Measurements from ENCODE around the gene FOXR1. TPM values are rescaled to one million over a fixed set of nuclear protein-coding genes. Genes with fewer than 3 reads are reported as not detected.
A peak's percentile ranks its signal among the peaks of the same experiment; 100 is the strongest.

The FOXR1 gene, protein sequence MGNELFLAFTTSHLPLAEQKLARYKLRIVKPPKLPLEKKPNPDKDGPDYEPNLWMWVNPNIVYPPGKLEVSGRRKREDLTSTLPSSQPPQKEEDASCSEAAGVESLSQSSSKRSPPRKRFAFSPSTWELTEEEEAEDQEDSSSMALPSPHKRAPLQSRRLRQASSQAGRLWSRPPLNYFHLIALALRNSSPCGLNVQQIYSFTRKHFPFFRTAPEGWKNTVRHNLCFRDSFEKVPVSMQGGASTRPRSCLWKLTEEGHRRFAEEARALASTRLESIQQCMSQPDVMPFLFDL
- not detected for total RNA-seq (ENCODE audit: insufficient read depth, low replicate concordance)

DNA sequence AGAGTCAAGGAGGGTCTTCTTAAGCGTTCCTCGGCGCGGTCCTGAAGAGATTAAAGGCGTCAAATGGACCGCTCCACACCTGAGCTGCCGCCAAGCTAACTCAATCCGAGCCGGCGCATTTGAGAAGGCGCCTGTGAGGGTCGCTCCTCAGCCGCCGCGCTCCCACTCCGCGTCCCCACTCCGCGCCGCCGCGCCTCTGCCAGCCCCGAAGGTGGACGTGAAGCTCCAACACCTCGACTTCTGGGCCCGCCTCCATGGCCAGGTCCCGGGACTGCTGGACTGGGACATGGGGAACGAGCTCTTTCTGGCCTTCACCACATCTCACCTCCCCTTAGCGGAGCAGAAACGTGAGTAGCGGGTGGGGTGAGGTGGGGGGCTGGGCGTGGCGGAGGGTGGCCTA is at the start of gene FOXR1:
Gene FOXR1, plus strand, starts transcription at position 116 of the 400 bp plus-strand sequence. Its CDS starts 171 bp downstream, at position 287.
- no peak for DNase-seq (ENCODE audit: low spot score)

DNA sequence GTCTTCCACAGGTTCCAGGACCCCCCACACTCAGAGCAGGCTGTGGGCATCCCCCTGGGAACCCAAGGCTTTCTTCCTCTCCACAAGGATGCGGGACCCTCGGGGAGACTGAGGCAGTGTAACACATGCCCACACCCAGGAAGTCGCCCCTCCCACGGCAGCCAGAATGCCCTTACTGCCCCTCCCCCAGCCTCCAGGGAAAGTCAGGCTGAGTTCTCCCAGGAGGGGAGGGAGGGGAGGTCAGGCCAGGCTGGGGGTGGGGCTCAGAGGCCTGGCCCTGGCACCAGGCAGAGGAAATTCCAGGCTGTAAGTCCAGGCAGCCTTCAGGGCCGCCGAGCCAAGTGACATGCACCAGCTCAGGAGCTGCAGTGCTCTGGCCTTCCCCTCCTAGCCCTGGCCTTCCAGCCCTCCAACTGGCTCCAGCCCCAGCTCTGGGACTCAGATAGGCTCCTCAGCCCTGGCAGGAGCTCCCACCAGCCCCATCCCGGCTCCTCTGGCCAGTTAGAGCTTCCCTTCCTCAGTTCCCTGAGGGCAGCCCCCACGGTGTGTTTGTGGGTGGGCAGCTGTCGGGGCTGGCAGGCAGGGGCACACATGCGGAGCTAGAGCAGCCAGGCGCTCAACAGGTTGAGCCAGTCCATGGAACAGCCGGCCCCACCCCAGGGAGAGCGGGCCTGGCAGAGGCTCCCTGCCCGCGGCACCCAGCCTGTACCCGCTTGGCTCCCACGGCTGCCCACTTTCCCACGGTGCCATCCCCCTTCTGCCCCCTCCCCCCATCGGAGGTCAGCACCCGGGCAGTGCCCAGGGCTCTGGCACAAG is 49.4 kb upstream of the FOXR1 start:
- peak; percentile 90 for DNase-seq (ENCODE audit: low spot score)

DNA sequence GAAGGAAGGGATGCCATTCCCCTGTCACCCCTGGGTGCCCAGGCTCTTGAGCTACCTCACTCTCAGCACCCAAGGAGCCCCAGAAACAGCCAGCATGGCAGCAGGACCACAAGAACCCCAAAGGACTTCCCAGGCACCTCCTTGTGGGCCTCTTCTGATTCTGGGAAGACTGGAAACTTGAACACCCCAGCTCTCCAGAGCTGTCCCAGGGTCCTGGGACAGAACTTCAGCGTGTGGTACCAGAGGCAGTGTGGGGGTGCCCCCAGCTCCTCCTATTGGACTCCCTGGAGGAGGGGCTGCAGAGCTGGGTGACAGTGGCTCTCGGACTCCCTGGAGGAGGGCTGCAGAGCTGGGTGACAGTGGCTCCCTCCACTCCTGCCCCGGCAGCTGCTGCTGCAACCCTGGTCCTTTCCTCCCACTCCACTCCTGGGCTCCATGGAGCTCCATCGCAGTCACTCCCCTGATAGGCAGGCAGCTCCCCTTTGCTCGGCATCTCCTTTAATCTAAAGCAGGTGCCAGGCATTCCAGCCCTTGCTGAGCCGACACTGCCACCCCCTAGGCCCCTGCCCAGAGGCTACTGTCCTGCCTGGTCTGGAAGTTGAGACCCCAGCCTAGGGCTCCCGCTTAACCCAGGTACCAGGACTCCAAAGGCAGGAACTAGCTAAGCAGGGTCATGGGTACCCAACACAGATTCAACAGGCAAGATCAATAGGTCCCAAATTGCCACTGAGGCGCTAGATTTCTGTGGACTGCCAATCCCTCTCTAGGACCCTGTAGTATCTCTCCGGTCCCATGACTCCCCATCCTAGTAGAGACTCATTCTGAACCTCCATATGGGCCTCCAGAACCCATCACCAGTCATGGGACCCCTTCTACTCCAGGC is 48.6 kb upstream of the FOXR1 start:
- DNase-seq (ENCODE audit: low spot score) = no peak

DNA sequence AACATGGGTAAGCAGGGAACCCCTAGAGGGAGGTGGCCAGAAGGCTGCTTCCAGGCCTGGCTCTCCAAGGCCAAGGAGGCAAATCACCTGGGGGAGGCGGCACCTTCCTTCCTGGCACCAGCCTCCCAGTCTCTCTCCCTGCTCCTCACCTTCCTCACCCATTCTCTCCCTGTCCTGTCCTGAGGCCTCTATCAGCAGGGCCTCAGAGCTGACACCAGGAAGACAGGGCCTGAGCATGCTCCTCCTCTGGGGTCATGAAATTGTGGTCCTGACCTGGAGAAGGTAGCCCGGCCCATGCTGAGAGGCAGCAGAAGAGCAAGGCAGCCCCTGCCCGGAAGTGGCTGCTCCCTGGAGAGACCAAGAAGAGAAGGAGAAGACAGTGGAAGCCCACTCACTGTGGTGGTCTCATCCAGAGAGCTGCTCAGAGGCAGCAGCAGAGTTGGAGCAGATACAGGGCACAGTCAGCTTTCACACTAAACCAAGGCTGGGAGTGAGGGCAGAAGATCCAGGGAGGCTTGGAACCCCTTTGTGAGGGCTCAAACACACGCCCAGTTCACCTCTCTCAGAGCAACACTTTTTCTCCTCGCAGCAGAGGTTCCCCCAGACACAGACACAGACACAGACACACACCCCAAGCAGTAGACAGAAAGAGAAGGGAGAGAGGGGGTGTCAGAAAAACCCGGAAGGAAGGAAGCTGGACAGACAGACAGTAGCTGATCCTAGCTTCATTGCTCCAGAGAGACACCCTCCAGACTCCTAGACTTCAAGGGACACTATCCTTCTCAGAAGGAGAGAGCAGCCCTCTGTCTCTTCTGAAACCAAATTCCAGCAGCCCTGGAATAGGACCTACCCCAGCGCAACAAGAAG is 47.6 kb upstream of the FOXR1 start:
- DNase-seq (ENCODE audit: low spot score) = no peak

DNA sequence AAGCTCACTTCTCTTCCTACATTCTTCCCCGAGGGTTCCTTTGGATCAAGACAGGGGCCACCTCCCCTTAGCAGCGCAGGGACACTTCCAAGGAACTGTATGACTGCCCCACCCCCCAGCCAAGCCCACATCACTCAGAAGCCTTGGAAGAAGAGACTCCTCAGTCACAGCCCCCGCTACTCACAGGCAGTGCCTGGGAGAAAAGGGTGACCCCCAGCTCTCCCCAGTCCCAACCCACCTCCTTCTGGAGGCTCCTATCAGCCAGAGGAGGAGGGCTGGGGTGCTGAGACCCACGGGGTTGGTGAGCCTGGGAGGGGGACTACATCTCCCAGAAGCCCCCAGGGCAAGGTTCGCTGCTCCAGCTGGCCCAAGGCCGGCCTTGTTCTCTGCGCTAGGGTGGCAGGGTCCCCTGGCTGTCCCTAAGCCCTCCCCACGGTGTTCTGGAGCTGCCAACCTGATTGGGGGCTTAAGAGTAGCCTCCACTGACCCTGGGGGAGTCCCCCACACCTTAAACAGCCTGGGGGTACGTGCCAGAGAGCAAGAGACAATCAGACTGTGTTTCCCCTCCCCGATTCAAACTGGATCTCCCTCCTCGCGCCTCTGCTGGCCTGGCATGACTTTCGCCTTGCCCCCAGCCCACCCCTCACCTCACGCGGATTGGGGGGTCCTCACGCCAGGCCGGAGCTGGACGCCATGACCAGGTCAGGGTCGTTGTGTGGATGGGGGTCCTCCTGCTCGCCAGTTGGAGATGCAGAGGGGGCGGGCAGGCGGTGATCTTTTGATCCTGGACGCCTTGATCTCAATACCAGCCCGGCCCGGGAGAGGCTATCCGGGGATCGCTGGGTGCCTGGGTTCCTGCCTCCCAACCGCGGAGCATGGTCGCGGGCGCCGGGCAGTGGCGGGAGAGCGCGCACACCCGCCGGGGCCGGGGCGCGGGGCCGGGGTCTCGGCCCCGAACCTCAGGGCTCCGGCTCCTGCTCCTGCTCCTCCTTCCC is 46.7 kb upstream of the FOXR1 start:
- DNase-seq (ENCODE audit: low spot score) = peak; percentile 69

DNA sequence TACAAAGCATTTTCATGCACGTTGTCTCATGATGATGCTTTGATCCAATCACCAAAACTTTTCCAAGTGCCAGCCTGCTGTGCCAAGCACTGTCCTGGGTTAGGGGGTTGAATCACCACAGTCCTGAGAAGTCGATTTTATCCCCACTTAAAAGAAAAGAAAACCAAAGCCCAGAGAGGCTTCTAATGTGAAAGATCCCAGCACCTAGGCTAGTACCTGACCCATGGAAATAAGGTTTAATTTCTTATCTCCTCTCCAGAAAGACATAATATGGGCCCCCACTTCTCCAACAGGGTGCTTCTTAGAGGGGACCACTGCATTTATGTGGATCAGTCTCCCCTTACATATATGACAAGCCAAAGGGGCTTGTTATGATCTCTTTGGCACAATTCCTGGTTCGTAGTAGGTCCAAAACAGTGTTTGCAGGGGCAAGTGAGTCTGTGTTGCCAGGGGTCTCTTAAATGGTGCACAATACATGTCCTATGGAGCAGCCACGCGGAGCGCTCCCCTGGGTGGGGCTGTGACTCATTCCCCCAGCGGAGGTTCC is 43.9 kb upstream of the FOXR1 start:
- DNase-seq (ENCODE audit: low spot score) = no peak

DNA sequence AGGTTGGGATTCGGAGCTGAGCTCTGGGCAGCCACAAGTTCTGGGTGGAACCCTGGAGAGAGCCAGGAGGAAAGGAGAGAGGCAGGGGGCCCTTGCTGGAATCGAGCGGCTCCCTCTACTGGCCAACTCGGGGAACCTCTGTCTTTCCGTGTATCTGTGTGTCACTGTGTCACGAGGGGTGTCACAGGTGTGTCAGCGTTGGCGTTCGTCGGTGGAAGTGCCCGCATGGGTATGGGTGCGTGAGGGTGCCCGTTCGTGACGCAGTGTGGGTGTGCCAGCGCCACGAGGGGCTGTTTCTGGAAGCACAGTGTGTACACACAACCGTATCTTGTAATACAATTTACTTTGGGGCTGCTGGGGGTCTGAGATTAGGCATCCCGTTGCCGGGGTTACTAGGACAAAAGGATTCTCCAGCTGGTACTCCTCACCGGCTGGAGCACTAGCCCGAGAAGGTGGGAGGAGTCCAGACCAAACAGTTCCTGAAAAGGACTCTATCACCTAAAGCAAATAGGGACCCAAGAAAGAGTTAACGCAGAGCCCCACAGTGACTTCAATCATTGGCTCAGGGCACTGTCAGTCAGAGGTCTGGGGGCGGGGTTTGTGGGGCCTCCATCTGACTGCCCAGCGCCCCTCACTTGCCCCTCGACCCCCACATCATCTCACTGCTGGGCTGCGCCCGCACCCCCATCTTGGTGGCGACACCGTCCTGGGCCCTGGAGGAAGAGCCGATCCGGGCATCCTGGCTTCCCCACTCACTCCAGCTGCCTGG is 43.3 kb upstream of the FOXR1 start:
- peak; percentile 97 for DNase-seq (ENCODE audit: low spot score)

DNA sequence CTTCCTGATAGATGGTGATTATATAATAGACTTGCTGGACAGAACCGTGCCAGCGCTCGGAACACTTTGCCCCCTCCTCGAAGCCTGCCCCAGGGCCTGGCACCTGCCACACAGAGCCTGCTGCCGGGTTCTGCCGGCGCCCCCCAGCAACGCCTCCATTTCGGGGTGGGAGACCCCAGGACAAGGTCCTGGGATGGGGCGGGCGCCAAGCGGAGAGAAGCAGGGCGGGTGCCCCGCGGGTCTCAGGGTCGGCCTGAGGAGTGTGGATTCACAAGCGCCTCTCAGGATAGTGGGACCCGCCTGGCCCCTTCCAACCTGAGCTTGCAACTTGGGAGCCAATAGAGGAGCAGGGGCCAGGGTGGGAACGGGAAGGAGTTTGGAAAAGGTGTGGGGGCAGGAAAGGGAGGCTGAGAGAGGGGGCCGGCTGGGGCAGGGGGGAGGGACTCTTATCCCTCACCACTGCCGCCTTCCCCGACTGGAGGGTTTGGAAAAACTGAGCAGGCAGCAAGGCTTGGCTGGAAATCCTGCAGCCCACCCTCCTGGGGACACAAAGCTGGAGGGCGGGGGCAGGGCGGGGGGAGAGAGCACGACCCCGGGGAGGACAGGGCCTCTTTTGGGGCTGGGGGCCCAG is 42.6 kb upstream of the FOXR1 start:
- DNase-seq (ENCODE audit: low spot score) = peak; percentile 89

DNA sequence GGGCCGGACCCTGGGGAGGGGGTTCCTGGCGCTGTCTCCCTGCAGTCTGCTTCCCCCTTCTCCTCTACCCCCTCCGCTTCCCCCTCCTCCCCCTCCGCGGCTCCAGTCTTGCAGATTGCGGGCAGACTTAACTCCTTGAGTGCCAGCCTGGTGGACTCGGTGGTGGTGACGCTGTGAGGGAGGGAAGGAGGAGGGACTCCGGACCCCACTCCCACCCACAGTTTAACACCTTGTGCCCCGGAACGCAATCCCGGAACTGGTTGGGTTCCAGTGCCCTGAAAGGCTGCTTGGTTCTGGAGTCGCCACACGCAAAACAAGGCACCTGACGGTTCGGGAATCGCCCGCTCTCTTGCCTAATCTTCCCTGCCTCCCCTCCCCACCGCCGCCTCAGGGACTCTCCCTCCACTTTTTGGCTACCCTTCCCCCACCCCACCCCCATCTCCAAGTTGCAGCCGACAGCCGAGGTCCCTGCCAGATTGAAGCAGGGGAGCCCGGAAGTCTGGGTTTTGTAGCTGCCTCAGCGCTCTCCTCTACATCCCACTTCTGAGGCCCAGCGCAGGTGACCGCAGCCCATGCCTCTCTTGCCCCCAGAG is 42.0 kb upstream of the FOXR1 start:
- peak; percentile 97 for DNase-seq (ENCODE audit: low spot score)

DNA sequence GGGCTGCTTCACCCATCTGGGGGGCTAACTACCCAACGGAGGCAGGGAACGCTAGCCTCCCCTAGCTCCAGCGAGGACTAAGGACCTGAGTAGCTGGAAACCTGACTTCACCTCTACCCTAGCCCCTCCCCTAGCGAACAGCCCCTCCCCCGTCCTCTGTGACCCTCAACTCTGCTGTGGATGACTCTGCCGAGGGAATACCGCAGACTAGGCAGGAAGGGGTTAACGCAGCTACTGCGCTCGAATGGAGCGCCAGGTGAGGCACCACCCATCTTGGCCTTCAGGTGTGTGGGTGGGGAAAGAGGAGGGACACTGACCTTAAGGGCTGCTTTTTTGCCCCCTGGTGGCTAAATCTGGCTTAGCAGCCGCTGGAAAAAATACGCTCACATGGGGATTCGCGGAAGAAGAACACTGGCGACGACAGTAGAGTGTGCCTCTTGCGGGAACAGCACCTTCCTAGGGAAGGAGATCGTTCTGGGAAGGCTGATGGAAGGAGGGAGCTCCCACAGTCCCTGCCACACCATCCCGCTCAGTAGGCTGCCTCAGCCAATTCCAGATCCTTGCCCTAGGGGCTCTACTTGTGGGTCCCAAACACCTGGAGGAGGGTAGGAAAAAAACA is 41.4 kb upstream of the FOXR1 start:
- DNase-seq (ENCODE audit: low spot score) = peak; percentile 92

DNA sequence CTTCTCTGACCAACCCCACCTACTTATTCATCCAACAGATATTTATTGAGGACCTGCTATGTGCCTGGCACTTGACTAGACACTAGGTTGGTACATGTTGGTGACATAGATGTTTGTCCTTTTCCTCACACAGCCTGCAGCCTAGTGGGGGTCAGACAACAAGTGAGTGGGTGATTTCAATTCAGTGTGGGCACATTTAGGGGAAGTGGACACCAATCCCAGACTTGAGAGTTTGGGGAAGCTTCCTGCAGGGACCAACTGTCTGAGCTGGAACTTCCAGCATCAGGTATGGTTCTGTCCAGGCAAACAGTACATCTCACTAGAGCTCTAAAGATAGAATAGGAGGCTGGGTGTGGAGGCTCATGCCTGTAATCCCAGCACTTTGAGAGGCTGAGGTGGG is 40.0 kb upstream of the FOXR1 start:
- no peak for DNase-seq (ENCODE audit: low spot score)

DNA sequence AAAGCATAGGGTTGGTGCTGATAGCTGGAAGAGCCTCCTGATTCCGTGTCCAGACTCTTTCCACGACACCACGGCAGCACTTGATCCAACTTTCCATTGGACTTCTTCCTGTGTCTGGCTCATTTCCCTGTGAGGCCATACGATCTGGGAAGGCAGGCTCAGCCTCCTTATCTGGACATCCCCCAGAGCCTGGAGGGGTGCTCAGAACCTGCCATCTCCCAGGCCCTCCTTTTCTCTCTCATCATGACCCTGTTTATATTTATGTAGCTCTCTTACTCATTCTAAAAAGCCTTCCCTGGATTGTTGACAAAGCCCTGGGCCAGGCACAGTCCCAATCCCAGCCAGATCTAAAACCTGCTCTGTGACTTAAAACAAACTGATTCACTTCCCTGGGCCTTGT is 38.1 kb upstream of the FOXR1 start:
- DNase-seq (ENCODE audit: low spot score) = peak; percentile 79

DNA sequence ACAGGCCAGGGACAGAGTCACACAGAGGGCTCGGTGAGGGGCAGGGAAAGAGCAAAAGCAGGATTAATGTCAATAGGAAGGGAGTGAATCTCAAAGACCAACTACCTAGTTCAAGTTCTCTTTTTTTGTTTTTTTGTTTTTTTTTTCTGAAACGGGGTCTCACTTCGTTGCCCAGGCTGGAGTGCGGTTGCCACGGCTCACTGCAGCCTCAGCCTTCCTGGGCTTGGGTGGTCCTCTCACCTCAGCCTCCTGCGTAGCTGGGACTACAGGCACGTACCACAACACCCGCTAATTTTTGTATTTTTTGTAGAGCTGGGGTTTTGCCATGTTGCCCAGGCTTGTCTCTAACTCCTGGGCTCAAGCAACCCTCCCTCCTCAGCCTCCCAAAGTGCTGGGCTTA is 36.2 kb upstream of the FOXR1 start:
- no peak for DNase-seq (ENCODE audit: low spot score)

DNA sequence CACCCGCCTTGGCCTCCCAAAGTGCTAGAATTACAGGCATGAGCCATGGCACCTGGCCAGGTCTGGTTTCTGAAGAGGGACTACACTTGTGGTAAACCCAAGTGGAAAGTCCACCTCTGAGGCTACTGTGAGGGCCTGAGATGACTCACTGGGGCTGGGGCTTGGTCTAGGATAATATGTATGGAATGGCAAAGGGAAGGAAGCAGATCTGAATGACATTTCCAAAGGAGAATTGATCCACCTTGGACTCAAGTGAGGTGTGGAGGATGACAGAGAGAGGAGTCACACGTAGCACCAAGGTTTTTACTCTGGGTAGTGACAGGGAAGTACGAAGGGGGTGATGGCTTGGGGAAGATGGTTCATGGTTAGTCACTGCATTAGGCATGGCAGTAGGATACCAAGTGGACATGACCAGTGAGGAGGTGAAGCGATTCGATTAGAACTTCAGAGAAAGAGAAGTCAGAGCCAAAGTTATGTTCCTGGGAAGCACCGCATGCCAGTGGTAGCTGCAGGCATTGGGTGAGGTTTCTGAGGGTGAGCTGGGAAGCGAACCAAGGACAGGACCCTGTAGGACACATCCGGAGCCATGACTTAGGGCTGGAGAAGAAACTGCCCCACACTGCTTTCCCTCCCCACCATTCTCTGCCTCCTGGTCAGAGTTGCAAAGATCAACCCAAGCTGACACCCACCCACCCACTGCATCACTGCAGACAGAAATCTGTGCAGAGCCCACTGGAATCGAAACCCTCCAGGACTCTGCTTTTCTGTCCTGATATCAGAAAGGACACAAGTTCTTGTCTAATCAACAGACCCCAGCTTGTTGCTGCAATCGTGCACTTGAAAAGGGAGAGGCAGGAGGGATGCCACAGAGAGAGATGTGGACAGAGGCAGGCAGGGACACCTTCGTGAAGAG is 32.8 kb upstream of the FOXR1 start:
- DNase-seq (ENCODE audit: low spot score) = no peak

DNA sequence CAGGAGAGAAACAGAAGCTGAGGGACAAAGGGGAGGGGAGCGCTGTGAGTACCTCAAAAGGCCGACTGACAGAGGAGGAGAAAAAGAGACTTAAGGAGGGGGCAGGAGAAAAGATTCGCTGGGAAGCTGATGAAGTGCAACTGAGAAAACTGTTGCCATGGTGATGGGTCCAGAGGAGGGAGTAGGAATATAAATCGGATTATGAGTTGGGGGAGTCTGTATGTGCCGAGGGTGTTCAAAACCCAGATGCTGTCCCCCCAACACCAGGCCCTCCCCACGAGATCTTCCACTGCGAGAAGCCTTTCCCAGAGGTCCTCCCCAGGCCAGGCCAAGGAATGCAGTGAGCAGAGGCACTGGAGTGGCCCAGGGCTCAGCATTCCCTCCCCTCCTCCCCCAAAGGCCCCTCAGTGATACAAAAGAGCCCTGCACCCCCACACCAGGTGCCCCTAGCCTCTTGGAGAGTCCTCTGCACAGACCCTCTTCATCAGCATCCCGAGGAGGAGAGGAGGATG is 32.1 kb upstream of the FOXR1 start:
- DNase-seq (ENCODE audit: low spot score) = no peak
